SKM-1 treated with dmso at 0.1 percent for 144 hours (cell line): ENCODE results near the gene SYNGAP1.

Source experiments
- DNase-seq: peaks from one replicate; lab custom pipeline; 2025; ENCODE audit not compliant: unreplicated experiment; lab: John Stamatoyannopoulos, UW

Gene SYNGAP1

DNA sequence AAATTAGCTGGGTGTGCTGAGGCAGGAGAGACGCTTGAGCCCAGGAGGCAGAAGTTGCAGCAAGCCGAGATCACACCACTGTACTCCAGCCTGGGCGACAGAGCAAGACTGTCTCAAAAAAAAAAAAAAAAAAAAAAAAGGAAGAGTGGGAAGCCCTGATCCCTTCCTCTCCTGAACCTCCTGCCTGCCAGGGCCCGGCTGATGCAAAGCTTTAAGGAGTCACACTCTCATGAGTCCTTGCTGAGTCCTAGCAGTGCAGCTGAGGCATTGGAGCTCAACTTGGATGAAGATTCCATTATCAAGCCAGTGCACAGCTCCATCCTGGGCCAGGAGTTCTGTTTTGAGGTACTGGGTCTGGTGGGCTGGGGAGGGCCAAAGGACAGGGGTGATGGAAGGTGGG lies 15.1 kb downstream of the SYNGAP1 start:
- no peak for DNase-seq

DNA sequence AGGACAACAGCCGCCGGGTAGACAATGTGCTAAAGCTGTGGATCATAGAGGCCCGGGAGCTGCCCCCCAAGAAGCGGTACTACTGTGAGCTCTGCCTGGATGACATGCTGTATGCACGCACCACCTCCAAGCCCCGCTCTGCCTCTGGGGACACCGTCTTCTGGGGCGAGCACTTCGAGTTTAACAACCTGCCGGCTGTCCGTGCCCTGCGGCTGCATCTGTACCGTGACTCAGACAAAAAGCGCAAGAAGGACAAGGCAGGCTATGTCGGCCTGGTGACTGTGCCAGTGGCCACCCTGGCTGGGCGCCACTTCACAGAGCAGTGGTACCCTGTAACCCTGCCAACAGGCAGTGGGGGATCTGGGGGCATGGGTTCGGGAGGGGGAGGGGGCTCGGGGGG lies 17.8 kb downstream of the SYNGAP1 start:
- DNase-seq = no peak

GRCh38 chr6:33438978-33439594 lies 19.2 kb downstream of the SYNGAP1 start:
- no peak for DNase-seq

DNA sequence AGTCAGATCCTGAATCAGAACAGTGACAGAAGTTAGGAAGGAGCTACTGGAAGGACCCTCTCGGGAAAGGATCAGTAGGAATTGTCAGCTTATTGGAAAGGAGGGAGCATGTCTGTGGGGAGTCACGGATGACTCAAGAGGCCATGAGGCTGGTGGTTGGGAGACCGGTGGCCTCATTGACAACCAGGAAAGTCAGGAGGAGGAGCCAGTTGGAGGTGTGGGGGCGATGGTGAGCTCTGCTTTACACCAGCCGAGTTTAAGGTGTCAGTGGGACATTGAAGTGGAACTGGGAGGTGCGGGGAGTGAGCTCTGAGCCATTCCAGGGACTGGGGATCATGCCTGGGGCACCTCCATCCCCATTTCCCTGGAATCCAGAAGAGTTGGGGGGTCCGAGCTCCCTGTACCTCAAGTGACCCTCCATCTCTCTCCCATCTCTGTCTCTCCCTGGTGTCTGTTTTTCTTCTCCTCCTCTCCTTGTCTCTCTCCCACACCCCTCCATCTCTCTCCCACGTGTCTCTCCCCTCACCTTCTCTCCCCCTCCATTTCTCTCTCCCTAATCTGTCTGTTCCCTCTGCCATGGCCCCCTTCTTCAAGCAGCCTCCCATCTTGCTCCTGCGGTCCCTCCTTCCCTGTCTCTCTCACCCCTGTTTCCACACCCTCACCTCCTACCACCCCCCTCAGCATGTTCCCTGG lies 20.2 kb downstream of the SYNGAP1 start:
- DNase-seq = no peak

GRCh38 chr6:33440649-33441309 lies 20.9 kb downstream of the SYNGAP1 start:
- DNase-seq = no peak

DNA sequence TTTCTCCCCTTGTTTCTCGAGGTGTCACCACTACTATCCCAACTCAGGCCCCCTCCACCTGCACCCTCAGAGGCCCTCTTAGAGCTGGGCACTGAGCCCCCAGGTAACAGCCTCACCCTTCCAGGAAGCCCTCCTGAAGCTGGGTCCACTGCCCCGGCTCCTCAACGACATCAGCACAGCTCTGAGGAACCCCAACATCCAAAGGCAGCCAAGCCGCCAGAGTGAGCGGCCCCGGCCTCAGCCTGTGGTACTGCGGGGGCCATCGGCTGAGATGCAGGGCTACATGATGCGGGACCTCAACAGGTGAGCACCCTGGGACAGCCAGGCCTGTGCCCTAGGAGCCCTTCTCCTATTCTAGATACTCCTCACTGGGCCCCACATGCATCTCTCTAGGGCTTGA lies 21.6 kb downstream of the SYNGAP1 start:
- DNase-seq = no peak

DNA sequence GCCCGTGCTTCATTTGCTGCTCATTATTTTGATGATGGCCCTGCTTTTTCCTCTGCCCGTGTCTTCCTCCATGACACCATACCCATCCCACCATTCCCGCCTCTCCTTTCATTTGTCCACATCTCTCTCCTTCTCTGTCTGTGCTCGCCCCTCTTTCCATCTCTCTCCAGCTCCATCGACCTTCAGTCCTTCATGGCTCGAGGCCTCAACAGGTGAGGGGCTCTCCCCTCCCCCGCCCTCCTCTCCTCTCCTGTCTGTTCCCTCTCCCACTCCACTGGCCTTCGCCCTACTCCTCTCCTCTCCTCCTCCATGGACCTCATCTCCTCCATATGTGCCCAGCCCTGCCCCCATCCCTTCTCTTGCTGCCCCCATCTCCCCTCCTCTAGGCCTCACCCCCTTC lies 22.4 kb downstream of the SYNGAP1 start:
- DNase-seq = no peak

- DNase-seq = no peak
Observed at GRCh38 chr6:33443025-33443424, 23.2 kb downstream of the SYNGAP1 start.

DNA sequence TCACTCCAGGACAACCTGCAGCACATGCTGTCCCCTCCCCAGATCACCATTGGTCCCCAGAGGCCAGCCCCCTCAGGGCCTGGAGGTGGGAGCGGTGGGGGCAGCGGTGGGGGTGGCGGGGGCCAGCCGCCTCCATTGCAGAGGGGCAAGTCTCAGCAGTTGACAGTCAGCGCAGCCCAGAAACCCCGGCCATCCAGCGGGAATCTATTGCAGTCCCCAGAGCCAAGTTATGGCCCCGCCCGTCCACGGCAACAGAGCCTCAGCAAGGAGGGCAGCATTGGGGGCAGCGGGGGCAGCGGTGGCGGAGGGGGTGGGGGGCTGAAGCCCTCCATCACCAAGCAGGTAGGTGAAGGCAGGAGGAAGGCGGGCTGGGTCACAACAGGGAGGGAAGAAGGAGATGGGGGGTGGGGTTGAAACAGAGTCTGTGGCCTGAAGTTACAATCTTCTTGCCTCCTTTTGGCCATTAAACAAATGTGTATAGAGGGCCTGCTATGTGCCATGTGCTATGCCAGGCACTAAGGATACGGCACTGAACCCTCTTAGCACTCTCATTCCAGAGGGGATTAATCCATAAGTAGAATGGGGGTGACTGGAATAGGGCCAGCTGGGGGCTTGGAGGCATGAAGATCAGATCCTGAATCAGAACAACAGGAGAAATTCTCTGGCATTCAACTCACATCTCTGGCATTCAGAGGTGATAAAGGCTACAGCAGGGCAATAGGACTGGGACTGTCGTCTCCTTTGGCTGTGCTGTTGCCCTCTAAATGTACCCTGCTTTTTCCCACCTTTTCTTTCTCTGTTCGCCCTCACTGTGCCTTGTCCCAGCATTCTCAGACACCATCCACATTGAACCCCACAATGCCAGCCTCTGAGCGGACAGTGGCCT lies 24.0 kb downstream of the SYNGAP1 start:
- no peak for DNase-seq

- DNase-seq = peak; percentile 80
Observed at GRCh38 chr6:33445119-33445603, 25.3 kb downstream of the SYNGAP1 start.

DNA sequence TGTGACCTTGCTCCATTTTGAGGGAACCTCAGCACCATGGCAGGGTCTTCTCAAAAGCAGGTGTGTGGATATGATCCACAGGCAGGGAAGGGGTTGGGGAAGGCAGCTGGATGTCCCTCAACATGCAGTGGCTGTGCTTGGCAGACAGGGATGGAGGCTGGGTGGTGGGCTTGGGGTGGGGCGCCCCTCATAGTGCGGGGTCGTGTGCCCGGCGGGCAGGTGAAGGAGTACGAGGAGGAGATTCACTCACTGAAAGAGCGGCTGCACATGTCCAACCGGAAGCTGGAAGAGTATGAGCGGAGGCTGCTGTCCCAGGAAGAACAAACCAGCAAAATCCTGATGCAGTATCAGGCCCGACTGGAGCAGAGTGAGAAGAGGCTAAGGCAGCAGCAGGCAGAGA lies 26.5 kb downstream of the SYNGAP1 start:
- no peak for DNase-seq

DNA sequence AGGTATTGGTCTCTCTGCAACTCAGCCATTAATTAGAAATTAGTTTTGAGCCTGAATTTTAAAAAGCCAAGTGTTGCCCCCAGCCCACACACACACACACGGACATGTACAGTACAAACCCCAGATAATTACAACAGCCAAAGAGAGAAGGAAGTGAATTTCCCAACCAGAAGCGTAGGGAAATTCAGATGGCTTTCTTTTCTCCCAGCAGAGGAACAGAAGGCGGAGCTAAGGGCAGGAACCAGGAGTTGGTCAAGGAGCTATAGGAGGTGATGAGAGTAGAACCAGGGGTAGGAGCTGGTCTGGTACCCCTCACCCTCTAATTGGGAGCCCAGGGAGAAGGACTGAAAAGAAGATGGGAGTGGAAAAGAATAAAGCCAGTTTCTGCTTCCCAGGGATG lies 30.6 kb downstream of the SYNGAP1 start:
- peak; percentile 35 for DNase-seq

GRCh38 chr6:33451606-33452005 lies 31.7 kb downstream of the SYNGAP1 start:
- no peak for DNase-seq

GRCh38 chr6:33452496-33452895 lies 32.6 kb downstream of the SYNGAP1 start:
- no peak for DNase-seq

GRCh38 chr6:33453393-33454008 lies 33.6 kb downstream of the SYNGAP1 start:
- DNase-seq = no peak

GRCh38 chr6:33454009-33454946 lies 34.4 kb downstream of the SYNGAP1 start, which contains the start of gene ZBTB9:
Gene ZBTB9 (plus strand): TSS chr6:33454576. CDS start chr6:33455101, 525 bp downstream.
- peak; percentile 95 for DNase-seq

GRCh38 chr6:33455051-33455450 lies 35.2 kb downstream of the SYNGAP1 start:
- DNase-seq = no peak

- DNase-seq = no peak
Observed at GRCh38 chr6:33456156-33456555, 36.3 kb downstream of the SYNGAP1 start.

DNA sequence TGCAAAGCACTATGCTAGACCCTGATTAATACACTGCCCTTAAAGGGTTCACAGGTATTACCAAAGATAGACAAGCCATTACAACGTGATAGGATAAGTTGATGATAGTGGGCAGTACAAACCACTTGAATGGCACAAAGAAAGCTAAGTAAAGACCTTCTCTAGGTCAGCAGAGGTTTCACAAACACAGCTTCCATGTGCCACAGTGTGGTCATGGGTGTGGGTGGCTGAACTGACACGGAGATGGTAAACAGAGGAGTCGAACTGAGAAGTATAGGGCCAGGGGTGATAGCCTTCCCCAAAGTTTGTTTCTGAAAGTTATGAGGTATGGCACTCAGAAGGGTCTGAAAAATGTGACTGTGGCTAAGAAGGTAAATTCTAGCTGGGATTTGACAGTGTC lies 38.8 kb downstream of the SYNGAP1 start:
- DNase-seq = no peak

DNA sequence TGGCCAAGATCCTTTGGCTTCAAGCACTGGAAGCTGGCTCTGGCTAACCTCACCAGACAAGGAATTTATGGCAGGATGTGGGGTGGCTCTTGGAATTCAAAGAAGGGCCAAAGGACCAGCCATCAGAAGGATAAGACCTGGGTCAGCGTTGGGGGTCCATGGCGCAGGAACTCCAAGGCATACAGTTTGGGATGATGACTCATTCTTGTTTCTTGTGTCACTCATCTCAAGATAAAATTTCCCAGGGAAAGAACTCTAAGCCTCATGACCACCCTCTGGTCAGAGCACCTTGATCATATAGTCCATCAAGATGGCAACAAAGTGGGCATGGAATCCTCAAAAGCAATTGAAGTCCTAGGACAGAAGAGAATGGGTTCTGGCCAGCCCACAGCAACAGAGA lies 39.4 kb downstream of the SYNGAP1 start:
- no peak for DNase-seq
